Effector memory CD4-positive, alpha-beta T cell (primary cell): Measurements from ENCODE around the gene DMPK.
"Not testable (repeated sequence)": the region's sequence is repeated elsewhere in the genome, so short reads cannot be mapped to it uniquely, and the experiment has no call there.

Experiments
- DNase-seq, 3 donors: peaks; one replicate each; pipeline ENCODE4 v3.0.0-alpha.2; 2020
- H3K27ac ChIP-seq: 2 replicates; pipeline ENCODE4 v1.7.0; 2013; ENCODE audit warnings: mild to moderate bottlenecking, low read length, moderate library complexity; ENCODE audit not compliant: insufficient read depth, poor library complexity, severe bottlenecking
- H3K27me3 ChIP-seq: replicated peaks from 2 replicates; pipeline ENCODE4 v1.7.0; 2013; ENCODE audit warnings: mild to moderate bottlenecking, low read length; ENCODE audit not compliant: insufficient read depth, control insufficient read depth, poor library complexity, severe bottlenecking
- H3K36me3 ChIP-seq: 2 replicates; pipeline ENCODE4 v1.7.0; 2013; ENCODE audit warnings: mild to moderate bottlenecking, low read length, moderate library complexity; ENCODE audit not compliant: control insufficient read depth, insufficient read depth
- H3K4me1 ChIP-seq: 2 replicates; pipeline ENCODE4 v1.7.0; 2013; ENCODE audit warnings: low read length, mild to moderate bottlenecking; ENCODE audit not compliant: control insufficient read depth, insufficient read depth, poor library complexity, severe bottlenecking
- H3K4me3 ChIP-seq: 2 replicates; pipeline ENCODE4 v1.7.0; 2013; ENCODE audit warnings: low read length, low read depth, mild to moderate bottlenecking; ENCODE audit not compliant: insufficient read depth, poor library complexity, severe bottlenecking
- H3K9me3 ChIP-seq: 2 replicates; pipeline ENCODE4 v1.7.0; 2013; ENCODE audit warnings: mild to moderate bottlenecking, low read length, moderate library complexity; ENCODE audit not compliant: control insufficient read depth

DMPK gene

DNA sequence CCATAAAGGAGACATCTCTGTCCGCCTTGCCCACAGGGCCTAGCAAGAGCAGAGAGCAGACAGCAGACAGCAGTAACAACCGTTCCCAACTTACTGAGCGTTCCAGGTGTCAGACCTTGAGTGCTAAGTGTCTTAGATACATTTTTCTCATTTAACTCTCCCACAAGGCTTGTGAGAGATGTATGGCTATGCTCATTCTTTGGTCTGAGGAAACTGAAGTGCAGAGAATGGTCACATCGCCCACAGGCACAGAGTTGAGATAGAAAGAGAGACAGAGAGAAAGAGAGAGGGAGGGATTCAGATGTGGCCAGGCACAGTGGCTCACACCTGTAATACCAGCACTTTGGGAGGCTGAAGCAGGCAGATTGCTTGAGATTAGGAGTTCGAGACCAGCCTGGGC, 34.8 kb downstream of the DMPK start:
- H3K4me3 ChIP-seq = no peak overlapping the region
- H3K36me3 ChIP-seq = no peaks in the 10 kb centered on the region
- no peaks in the 10 kb centered on the region for H3K9me3 ChIP-seq
- H3K27me3 ChIP-seq = no peaks in the 10 kb centered on the region
- no peaks in the 10 kb centered on the region for H3K4me1 ChIP-seq
- H3K27ac ChIP-seq = no peak overlapping the region
- DNase-seq = no peak

DNA sequence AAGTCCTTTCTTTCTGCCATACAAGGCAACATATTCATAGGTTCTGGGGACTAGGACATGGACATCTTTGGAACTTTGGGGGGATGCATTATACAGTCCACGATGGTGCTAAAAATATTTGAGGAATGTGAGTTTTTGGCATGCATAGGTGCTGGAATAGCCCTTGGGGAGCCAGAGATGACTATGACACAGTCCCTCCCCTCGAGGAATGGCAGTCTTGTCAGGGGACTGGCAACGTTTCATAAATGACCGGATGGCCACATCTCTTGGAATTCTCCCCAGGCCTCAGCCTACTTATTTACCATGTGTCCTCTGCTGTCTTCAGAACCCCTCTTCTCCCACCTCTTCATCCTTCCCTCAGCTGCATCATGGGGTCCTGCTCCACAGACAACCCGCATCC, 35.4 kb downstream of the DMPK start:
- H3K27ac ChIP-seq = no peak overlapping the region
- DNase-seq = no peak
- no peak overlapping the region for H3K4me3 ChIP-seq
- H3K4me1 ChIP-seq = no peaks in the 10 kb centered on the region
- no peaks in the 10 kb centered on the region for H3K27me3 ChIP-seq
- no peaks in the 10 kb centered on the region for H3K36me3 ChIP-seq
- H3K9me3 ChIP-seq = no peaks in the 10 kb centered on the region

DNA sequence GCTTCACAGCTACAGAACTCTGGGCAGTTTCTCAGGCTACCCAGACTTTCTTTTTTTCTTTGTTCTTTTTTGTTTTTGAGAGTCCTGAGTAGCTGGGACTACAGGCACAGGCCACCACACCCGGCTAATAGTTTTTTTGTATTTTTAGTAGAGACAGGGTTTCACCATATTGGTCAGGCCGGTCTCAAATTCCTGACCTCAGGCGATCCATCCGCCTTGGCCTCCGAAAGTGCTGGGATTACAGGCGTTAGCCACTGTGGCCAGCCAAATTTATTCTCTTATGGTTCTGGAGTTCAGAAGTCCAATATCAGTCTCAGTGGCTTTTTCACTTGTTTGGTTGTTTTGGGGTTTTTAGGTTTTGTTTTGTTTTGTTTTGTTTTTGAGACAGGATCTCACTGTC, 36.7 kb downstream of the DMPK start:
- Histone ChIP-seq H3K27ac (no peak overlapping the region), H3K4me3 (no peak overlapping the region), H3K36me3 (no peaks in the 10 kb centered on the region), H3K27me3 (no peaks in the 10 kb centered on the region), H3K9me3 (no peaks in the 10 kb centered on the region), H3K4me1 (no peaks in the 10 kb centered on the region)
- DNase-seq = no peak

GRCh38 chr19:45742969-45743368, 39.3 kb downstream of the DMPK start:
- Histone ChIP-seq H3K27me3 (no peaks in the 10 kb centered on the region), H3K4me3 (no peak overlapping the region), H3K36me3 (no peaks in the 10 kb centered on the region), H3K9me3 (no peaks in the 10 kb centered on the region), H3K27ac (no peak overlapping the region), H3K4me1 (no peaks in the 10 kb centered on the region)
- no peak for DNase-seq

DNA sequence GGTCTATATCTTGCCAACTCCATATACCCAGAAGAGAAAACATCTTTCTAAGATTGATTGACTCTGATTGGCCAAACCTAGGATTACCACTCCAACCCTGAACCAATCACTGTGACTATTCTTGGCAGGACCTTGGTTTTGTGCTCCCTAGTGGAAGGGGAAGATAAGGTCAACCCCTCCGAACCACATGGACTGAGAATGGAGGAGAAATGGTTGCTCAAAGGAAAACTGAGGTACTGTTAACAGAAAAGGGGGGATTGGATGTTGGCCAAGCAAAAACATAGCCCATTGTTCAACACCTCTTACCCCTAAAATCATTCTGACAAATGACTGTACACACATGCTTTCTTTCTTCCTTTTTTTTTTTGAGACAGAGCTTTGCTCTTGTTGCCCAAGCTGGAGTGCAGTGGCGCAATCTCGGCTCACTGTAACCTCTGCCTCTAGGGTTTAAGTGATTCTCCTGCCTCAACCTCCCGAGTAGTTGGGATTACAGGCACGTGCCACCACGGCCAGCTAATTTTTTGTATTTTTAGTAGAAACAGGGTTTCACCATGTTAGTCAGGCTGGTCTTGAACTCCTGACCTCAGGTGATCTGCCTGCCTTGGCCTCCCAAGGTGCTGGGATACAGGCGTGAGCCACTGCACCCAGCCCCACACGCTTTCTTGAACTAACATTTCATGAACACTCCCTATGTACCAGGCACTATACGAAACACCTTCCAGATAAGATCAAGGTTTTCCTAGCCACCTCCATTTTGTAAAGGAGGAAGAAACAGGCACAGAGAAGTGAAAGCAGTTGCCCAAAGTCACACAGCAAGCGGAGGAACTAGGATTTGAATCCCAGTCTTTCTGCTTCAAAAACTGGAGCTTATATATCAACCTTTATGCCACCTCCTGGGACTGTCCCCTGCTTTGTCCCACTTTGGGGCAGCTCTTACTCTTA, 42.5 kb downstream of the DMPK start:
- no peak for DNase-seq
- H3K27ac ChIP-seq = no peak overlapping the region
- H3K4me1 ChIP-seq = no peaks in the 10 kb centered on the region
- H3K4me3 ChIP-seq = no peak overlapping the region
- H3K27me3 ChIP-seq = no peaks in the 10 kb centered on the region
- no peaks in the 10 kb centered on the region for H3K9me3 ChIP-seq
- H3K36me3 ChIP-seq = no peaks in the 10 kb centered on the region

DNA sequence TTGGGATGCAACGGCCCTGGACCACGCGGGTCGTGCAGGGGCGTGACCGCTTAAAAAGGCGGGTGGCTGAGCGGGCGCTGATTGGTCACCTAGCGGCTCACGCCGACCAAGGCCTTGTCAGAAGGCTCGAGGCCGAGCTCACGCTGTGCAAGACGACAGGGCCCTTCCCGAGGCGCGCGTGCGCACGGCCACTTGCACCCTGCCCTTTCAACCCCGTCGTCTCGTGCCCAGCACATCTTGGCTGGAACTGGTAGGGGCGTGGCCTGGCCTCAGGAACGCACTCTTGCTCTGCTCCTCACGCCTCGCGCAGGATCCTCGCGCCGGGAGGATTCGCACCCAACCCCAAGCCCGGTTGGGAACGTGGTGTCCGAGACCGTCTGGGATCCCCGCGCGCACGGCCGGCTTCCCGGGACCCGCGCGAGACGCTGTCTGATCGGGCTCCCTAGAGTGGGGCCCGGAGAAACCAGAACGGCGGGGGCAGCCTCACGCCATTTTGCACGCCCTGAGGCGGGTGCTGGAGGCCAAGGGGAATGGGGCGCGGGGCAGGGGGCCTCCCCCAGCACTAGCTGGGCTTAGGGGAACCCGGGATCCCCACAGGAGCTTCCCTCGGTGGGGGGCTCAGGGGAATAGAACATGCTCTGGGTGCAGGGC, 49.0 kb downstream of the DMPK start, which contains the start of gene MEIOSIN:
Gene MEIOSIN, plus strand, starts transcription at position 280 of the 651 bp plus-strand sequence. CDS start 1,938 bp downstream, outside the sequence.
- Histone ChIP-seq H3K4me3 (no peak within 1 kb of the TSS), H3K27ac (no peak within 1 kb of the TSS), H3K9me3 (no peaks in the 10 kb centered on the region), H3K27me3 (no peaks in the 10 kb centered on the region), H3K36me3 (no peaks in the 10 kb centered on the region), H3K4me1 (peaks cover 12% of the 10 kb centered on the region)
- DNase-seq = no peak

DNA sequence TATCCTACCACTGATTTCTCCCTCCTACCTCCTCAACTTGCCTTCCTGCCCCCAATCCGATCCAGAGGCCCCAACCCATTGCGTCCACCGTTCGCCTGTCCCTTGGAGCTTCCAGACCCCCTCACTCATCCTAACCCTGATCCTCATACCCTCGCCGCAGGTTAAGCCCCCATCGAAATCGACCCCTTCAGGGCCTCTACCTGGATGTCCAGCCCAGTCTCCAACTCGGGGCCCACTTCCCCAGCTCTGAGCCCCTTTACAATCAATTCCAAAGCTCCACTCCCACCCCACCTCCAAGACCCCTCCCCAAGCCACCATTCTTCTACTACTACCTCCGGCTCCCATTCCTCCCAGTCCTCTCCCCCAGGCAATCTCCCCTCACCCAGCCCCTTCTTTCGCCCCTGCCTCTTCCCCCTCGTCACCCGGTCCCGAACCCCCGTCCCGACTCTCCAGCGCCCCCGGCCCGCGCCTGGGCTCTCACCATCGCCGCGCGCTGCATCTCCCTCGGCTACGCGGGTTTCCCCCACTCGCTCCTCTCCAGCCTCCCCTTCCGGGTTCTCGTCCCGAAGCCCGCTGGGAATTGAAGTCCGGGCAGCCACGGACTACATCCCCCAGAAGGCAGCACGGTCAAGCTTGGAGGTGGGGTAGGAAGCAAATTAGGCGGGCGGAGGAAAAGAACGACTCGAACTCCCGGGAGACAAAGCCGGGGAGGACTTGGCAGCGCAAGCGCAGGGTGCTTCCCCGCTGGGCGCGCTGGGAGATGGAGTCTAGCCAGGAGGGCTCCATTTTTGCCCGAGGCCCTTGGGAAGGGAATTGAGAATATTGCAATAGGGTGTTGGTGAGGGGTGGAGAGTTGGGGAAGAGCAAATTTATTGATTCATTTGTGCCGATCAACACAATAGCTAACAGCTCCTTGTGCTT, 51.7 kb downstream of the DMPK start, which contains the start of gene FBXO46:
Gene FBXO46, minus strand, starts transcription at position 529 of the 921 bp plus-strand sequence. CDS start 17,401 bp downstream, outside the sequence.
- H3K36me3 ChIP-seq = no peaks in the 10 kb centered on the region
- H3K9me3 ChIP-seq = no peaks in the 10 kb centered on the region
- no peaks in the 10 kb centered on the region for H3K27me3 ChIP-seq
- peak within 1 kb of the TSS; percentile 81 for H3K27ac ChIP-seq
- peak within 1 kb of the TSS; percentile 81 for H3K4me3 ChIP-seq
- DNase-seq = peak; percentile 84 to 92 (median 92)
- H3K4me1 ChIP-seq = peaks cover 12% of the 10 kb centered on the region

GRCh38 chr19:45729800-45730290, 52.4 kb downstream of the DMPK start:
- Histone ChIP-seq H3K27ac (peak overlapping the region; percentile 81), H3K9me3 (no peaks in the 10 kb centered on the region), H3K36me3 (no peaks in the 10 kb centered on the region), H3K4me3 (peak overlapping the region; percentile 81), H3K27me3 (no peaks in the 10 kb centered on the region), H3K4me1 (peaks cover 12% of the 10 kb centered on the region)
- DNase-seq = no peak

DNA sequence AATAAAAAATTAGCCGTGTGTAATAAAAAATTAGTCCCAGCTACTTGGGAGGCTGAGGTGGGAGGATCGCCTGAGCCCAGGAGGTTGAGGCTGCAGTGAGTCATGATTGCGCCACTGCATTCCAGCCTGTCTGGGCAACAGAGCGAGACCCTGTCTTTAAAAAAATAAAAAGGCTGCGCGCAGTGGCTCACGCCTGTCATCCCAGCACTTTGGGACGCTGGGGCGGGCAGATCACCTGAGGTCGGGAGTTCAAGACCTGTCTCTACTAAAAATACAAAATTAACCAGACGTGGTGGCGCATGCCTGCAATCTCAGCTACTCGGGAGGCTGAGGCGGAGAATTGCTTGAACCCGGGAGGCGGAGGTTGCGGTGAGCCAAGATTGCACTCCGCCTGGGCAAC, 53.6 kb downstream of the DMPK start:
- not testable (repeated sequence) for DNase-seq, H3K4me3 ChIP-seq, H3K27me3 ChIP-seq, H3K36me3 ChIP-seq, H3K9me3 ChIP-seq, H3K27ac ChIP-seq
- peaks cover 12% of the 10 kb centered on the region for H3K4me1 ChIP-seq
